Mesodermal cell (in vitro differentiated cells): ENCODE results near the gene ZNF575.

ENCODE experiments used
- H3K27ac ChIP-seq: 2 replicates; pipeline ENCODE4 v1.7.0; 2013; ENCODE audit warnings: mild to moderate bottlenecking, low read depth, low read length, moderate library complexity; ENCODE audit not compliant: severe bottlenecking
- H3K36me3 ChIP-seq: 2 replicates; pipeline ENCODE4 v1.7.1; 2013; ENCODE audit warnings: mild to moderate bottlenecking, low read length, moderate library complexity; ENCODE audit not compliant: control insufficient read depth, insufficient read depth
- H3K4me1 ChIP-seq: one replicate; pipeline ENCODE4 v1.7.1; 2013; ENCODE audit warnings: mild to moderate bottlenecking, low read length; ENCODE audit not compliant: insufficient read depth, control insufficient read depth, poor library complexity, severe bottlenecking
- H3K4me3 ChIP-seq: 2 replicates; pipeline ENCODE4 v1.7.0; 2013; ENCODE audit warnings: low read length, control low read depth, mild to moderate bottlenecking; ENCODE audit not compliant: insufficient read depth, poor library complexity, severe bottlenecking; ENCODE audit errors: extremely low read depth
- H3K9me3 ChIP-seq: 2 replicates; pipeline ENCODE4 v1.7.1; 2013; ENCODE audit warnings: mild to moderate bottlenecking, low read length, moderate library complexity; ENCODE audit not compliant: control insufficient read depth
- WGBS, 2 experiments: methylation state at CpG; one replicate each; pipeline ENCODE4 v1.1.5; 2013; ENCODE audit warnings: missing lambda C conversion rate in 2 of 2; ENCODE audit not compliant: insufficient coverage in 2 of 2; 5-methylcytosine and 5-hydroxymethylcytosine counted together

The ZNF575 gene

DNA sequence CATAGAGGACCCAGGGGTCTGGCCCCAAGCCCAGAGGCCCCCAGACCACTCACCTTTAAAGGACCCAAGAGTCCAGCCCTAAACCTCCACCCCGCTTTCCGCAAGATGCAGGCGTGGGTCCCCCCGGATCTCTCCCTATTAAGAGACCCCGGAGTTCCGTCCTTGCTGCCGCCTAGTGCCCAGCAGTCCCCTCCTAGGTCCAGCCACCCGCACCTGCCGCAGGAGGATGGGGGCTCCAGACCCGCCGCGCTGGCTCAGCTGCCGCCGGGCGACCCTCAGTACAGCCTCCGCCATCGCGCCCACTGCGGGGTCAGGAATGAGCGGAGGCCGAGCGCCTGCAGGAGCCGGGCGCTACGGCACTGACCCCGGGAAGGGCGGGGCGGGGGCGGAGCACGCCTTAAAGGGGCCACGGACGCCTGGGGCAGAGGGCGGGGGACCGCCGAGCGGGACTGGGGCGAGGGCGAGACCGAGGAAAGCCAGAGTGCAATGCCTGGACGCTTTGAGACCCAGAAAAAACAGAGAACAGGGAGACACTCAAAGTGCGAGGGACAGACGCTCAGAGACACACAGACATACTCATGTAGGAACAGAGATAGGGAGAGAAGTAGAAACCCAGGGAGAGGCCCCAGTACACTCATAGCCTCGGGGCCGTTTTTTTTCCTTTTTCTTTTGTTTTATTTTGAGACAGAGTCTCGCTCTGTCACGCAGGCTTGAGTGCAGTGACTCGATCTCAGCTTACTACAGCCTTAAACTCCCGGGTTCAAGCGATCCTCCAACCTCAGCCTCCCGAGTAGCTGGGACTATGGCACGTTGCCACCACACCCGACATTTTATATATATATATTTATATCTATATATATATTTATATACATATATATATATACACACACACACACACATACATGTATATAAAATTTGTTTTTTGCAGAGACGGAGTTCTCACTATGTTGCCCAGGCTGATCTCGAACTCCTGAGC, 5.8 kb upstream of the ZNF575 start, which contains the start of gene ETHE1:
TSS of gene ETHE1 (minus strand) at position 318 of the 976 bp plus-strand sequence. CDS start at position 294, 24 bp downstream.
- H3K27ac ChIP-seq: peak within 1 kb of the TSS; percentile 64
- 1 to 3% methylated on average over 37 to 40 of the region's 54 CpGs for WGBS, 2 experiments
- H3K9me3 ChIP-seq: no peaks in the 10 kb centered on the region
- H3K4me1 ChIP-seq: peaks cover 10% of the 10 kb centered on the region
- H3K36me3 ChIP-seq: peaks cover 4% of the 10 kb centered on the region
- peak within 1 kb of the TSS; percentile 88 for H3K4me3 ChIP-seq

DNA sequence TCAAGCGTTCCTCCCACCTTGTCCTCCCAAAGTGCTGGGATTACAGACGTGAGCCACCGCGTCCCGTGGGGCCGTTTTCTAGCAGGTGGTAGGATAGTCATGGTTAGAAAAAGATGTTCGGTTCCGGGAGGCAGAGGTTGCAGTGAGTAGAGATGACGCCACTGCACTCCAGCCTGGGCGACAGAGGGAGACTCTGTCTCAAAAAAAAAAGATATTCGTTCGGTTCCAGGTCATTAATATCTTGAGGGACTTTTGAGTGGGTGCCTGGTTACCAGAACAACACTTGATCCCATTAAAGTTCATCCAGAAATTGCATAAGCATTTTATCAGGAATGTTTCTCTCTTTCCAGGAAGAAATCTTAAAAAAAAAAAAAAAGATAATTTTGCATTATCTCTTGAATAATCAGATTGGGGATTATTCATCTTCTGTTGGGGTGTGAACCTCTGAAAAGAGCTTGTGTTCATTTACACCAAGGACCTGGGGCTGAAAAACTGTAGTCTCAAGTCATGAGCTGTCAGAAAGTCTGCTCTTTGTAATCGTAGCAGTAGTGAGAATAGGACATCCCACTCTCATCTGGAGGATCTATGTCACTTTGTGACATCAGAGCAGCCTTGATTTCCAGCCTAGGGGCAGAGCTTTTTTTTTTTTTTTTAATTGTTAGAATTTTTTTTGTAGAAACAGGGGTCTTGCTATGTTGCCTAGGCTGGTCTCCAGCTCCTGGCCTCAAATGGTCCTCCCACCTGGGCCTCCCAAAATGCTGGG, 4.9 kb upstream of the ZNF575 start:
- Histone ChIP-seq H3K4me3 (no peak overlapping the region), H3K4me1 (peaks cover 16% of the 10 kb centered on the region), H3K9me3 (no peaks in the 10 kb centered on the region), H3K36me3 (peaks cover 4% of the 10 kb centered on the region), H3K27ac (no peak overlapping the region)
- WGBS, 2 experiments: 70 to 76% methylated on average over 8 to 12 of the region's 13 CpGs

DNA sequence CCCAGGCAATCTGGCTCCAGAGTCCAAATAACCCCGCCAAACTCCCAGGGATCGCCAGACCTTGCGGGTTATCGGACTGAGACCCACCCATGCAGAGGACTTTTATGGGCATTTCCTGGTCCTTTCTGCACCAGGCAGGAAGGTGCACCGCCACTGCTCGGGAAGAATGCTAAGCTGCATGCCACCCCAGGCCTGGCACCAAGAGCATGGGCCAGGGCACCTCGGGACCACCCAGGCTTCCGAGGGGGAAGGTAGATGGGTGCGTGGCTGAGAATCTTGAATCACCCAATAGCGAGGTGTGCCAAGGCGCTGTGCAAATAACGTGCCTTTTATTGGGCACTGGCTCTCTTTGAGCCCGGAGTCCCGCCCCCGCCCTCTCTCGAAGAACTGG, 422 bp upstream of the ZNF575 start:
- H3K9me3 ChIP-seq: no peaks in the 10 kb centered on the region
- H3K36me3 ChIP-seq: peaks cover 13% of the 10 kb centered on the region
- H3K27ac ChIP-seq: peak overlapping the region; percentile 93
- peaks cover 13% of the 10 kb centered on the region for H3K4me1 ChIP-seq
- WGBS, 2 experiments: 29 to 33% methylated on average over 13 to 15 of the region's 16 CpGs
- H3K4me3 ChIP-seq: peak overlapping the region; percentile 47

DNA sequence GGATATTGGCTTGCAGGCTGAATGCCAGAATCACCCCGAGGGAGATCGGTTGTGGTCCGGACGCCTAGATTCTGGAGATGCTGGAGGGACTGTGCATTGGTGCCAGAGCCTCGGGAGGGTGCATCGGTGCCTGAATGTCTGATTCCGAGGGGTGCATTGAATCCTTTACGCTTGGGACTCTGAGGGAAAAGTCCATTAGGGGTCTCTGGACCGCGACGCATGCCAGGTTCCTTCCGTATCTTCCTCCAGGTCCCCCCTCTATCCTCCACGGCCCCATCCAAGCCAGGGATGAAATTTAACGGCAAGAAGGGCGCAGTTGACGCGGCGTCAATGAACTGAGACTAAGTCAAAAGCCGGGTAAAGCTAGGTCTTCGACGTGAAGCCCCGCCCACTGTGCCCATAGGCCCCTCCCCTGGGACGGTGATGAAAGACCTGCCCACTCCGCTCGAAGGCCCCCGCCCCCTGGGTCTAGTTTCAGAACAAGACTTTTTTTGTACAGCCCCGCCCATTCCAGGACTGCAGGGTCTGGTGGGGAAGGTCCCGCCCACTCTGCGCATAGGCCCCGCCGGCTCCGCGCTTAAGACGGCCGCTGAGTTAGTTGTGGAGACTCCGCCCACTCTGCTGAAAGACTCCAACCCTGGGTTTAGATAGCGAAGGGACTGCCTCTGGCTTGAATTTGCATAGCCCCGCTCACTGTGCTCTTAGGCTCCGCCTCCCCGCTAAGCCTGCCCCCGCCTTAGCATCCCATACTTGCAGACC, 737 bp downstream of the ZNF575 start:
- peak overlapping the region; percentile 47 for H3K4me3 ChIP-seq
- WGBS, 2 experiments: 1 to 3% methylated on average over 36 of the region's 41 CpGs
- peaks cover 2% of the 10 kb centered on the region for H3K9me3 ChIP-seq
- peaks cover 10% of the 10 kb centered on the region for H3K4me1 ChIP-seq
- H3K36me3 ChIP-seq: peaks cover 24% of the 10 kb centered on the region
- peak overlapping the region; percentile 93 for H3K27ac ChIP-seq

GRCh38 chr19:43534305-43534815, 1.4 kb downstream of the ZNF575 start:
- peaks cover 31% of the 10 kb centered on the region for H3K36me3 ChIP-seq
- WGBS, 2 experiments: 54 to 68% methylated on average over 12 to 14 of the region's 17 CpGs
- peak overlapping the region; percentile 26 for H3K4me3 ChIP-seq
- peaks cover 8% of the 10 kb centered on the region for H3K9me3 ChIP-seq
- H3K27ac ChIP-seq: peak overlapping the region; percentile 43
- peaks cover 10% of the 10 kb centered on the region for H3K4me1 ChIP-seq

GRCh38 chr19:43534816-43535761, 2.1 kb downstream of the ZNF575 start:
- Histone ChIP-seq H3K4me1 (peaks cover 7% of the 10 kb centered on the region), H3K36me3 (peaks cover 38% of the 10 kb centered on the region), H3K27ac (no peak overlapping the region), H3K9me3 (peaks cover 9% of the 10 kb centered on the region), H3K4me3 (no peak overlapping the region)
- WGBS, 2 experiments: 85 to 87% methylated on average over 40 to 61 of the region's 62 CpGs

- peaks cover 72% of the 10 kb centered on the region for H3K36me3 ChIP-seq
- no peaks in the 10 kb centered on the region for H3K4me1 ChIP-seq
- no peak overlapping the region for H3K4me3 ChIP-seq
- H3K27ac ChIP-seq: no peak overlapping the region
- peaks cover 9% of the 10 kb centered on the region for H3K9me3 ChIP-seq
Measured at GRCh38 chr19:43538922-43539321, 5.9 kb downstream of the ZNF575 start.

DNA sequence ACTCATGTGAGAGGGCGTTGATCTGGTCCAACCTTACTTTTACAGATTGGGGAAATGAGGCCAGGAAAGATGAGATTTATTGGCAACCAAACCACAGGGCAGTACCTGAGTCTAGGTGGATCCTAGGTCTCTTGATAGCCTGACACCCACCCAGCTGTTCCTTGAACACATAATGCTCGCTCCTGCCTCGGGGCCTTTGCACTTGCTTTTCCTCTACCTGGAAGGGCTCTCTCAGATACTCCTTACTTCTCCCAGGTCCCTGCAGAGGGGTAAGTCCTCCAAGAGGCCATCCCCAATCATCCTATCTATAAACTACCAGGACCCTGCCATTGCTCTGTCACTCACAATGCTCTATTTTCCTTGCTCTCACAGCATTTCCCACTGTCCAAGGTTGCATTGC, 7.4 kb downstream of the ZNF575 start:
- peaks cover 82% of the 10 kb centered on the region for H3K36me3 ChIP-seq
- WGBS, 2 experiments: 100% methylated on average over 2 of the region's 3 CpGs
- H3K4me3 ChIP-seq: no peak overlapping the region

DNA sequence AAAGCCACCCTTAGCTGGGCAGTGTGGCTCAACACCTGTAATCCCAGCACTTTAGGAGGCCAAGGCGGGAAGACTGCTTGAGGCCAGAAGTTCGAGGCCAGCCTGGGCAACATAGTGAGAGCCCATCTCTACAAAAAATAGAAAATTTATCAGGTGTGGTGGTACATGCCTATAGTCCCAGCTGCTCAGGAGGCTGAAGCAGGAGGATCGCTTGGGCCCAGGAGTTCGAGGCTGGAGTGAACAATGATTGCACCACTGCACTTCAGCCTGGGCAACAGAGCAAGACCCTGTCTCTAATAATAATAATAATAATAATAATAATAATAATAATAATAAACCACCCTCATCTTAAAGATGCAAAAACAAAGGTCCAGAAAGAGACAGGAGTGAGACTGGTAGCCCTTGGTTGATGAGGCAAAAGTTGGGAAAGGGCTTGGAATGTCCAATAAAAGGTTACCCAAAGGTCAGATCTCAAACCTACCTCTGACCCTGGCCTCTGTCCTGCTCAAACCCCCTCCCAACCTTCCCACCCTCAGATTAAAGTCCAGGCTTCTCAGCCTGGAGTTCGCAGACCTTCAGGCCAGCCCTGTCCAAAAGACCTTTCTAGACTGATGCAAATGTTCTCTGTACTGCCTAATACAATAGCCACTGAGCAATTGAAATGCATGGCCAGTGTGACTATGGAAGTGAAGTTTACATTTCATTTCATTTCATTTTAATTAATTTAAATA, 9.1 kb downstream of the ZNF575 start:
- Histone ChIP-seq H3K27ac (no peak overlapping the region), H3K4me3 (no peak overlapping the region), H3K36me3 (peaks cover 88% of the 10 kb centered on the region), H3K4me1 (no peaks in the 10 kb centered on the region), H3K9me3 (peaks cover 9% of the 10 kb centered on the region)
- 100% methylated on average over 1 to 2 of the region's 5 CpGs for WGBS, 2 experiments

More for the DNA sequence above, 7.4 kb downstream of the ZNF575 start:
- Histone ChIP-seq H3K4me1 (no peaks in the 10 kb centered on the region), H3K9me3 (peaks cover 9% of the 10 kb centered on the region), H3K27ac (no peak overlapping the region)
